ENCODE measurements around the gene FNTB.

Gene FNTB, protein sequence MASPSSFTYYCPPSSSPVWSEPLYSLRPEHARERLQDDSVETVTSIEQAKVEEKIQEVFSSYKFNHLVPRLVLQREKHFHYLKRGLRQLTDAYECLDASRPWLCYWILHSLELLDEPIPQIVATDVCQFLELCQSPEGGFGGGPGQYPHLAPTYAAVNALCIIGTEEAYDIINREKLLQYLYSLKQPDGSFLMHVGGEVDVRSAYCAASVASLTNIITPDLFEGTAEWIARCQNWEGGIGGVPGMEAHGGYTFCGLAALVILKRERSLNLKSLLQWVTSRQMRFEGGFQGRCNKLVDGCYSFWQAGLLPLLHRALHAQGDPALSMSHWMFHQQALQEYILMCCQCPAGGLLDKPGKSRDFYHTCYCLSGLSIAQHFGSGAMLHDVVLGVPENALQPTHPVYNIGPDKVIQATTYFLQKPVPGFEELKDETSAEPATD

DNA sequence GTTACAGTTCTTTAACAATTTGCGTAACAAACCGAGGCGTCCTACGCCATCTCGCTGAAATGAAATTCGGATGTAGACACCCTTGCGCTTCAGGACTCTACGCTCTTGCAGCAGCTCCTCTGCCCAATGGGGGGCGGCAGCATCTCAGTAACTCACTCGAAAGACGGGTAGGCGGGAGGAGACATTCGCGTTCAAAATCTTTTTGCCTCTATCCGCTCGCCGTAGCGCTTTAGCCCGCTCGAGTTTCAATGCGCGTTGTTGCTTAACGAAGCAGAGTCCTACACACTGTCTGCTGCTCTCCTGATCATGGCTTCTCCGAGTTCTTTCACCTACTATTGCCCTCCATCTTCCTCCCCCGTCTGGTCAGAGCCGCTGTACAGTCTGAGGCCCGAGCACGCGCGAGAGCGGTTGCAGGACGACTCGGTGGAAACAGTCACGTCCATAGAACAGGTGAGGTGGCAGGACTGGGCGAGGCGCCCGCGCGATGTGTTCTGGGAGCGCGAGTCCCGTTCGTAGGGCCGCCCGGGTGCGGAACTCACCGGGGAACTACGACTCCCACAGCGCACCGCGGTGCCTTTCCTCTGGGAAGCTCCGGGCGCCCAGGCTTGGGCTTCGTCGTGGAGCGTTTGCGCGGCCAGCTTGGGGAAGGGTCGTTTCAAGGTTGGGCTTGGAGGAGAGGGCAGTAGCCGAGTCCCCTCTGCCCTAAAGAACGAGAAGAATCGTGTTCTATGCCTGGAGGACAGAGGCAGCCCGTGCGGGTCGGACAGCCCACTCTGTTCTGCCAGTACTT is at the start of gene FNTB:
TSS of gene FNTB (plus strand) at position 248 of the 790 bp plus-strand sequence. CDS start at position 307, 59 bp downstream.
- peak; percentile 88 to 90 for DNase-seq (ENCODE audit: low read depth in 2 of 2)

DNA sequence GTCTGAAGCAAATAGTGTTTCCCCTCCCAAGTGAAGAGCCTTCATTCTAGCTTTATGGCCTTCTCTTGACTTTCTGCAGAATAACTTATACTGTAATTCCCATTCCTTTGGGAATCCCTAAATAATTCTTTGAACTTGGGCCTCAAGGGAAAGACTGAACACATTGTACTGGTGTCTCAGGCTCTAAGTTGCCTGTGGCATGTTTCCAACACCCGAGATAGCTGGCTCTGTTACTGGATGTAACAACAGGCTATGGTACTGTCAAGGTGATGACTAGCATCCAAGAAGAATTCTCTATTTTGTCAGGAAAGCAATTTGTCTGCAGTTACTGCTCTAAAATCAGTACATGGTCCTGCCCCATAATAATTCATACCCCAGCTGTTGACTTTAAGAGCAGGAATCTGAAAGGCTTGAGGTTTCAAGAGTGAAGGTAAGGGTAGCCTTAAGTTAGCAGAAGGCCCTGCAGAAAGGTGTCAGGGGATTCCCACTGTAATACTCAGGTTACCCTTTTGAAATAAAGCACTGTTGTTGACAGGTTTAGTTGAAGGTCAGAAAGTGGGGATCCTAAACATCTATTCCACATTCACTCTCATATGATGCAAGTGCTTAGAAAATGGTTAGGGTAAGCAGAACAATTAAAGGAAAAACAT is 49.4 kb upstream of the FNTB start:
- no peak for DNase-seq (ENCODE audit: low read depth in 2 of 2)

DNA sequence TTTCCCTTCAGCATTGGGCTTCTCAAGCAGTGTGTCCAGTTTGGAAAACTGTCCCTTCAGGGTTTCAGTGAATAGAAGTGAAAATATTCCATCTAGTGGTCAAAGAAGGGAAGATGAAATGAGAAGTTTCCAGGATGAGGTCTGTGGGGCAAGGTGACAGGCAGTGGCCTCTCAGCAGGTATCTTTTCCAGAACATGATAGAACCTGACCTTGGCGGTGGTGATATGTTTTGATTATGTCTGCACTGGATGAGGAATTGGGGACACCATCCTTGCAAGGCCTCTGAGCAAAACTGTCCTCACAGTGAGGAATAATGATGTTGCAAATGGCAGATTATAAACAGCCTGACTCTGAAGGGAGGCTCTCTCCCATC is 48.9 kb upstream of the FNTB start:
- DNase-seq (ENCODE audit: low read depth in 2 of 2): no peak

DNA sequence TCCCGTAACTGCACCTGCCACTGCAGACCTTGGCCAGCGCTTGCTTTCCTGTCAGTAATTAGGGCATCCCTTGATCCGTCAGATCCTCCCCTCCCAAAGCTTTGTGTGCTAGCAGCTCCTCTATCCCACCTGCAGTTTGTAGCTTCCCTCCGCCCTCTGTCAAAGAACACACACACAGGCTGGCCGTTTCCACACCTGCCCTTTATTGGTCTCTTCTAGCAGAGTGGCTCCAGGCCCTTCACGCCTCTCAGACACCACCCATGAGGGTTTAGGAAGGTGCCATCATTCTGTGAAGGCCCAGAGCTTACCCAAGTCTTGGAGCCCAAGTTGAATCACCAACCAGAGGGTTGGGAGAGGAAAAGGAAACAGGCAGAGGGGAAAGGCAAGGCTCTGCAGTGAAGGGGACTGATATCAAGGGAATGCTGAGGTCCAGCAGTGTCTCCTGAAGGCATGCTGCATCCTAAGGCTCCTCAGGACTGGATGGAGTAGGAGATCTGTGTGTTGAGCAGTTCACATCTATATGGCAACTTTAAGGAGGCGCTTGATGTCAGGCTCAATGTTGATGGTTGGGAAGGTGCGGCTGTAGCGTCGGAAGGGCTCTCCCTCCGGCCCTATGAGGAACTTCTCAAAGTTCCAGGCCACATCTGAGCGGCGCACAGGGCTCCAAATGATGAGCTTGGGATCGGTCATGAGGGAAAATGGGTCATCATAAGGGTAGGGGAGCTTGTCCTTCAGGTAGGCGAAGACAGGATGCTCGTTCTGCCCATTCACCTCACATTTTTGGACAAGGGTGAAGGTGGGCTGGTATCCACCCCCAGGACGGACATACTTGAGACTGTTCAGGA is 47.5 kb upstream of the FNTB start:
- DNase-seq (ENCODE audit: low read depth in 2 of 2): no peak

DNA sequence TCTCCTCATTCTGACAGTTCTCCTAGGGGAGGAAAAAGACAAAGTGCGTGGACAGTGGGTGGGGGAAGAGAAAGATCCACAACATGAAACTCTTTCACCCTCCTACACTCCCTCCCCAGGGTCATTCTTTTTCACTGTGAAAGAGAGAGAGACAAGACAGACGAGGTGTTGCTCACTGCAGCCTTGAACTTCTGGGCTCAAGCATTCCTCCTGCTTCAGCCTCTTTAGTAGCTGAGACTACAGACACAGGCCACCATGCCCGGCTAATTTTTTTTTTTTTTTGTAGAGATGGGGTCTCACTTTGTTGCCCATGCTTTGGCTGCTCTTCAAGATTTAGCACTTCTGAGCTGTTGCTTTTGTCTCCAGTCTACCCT is 46.9 kb upstream of the FNTB start:
- DNase-seq (ENCODE audit: low read depth in 2 of 2): no peak

DNA sequence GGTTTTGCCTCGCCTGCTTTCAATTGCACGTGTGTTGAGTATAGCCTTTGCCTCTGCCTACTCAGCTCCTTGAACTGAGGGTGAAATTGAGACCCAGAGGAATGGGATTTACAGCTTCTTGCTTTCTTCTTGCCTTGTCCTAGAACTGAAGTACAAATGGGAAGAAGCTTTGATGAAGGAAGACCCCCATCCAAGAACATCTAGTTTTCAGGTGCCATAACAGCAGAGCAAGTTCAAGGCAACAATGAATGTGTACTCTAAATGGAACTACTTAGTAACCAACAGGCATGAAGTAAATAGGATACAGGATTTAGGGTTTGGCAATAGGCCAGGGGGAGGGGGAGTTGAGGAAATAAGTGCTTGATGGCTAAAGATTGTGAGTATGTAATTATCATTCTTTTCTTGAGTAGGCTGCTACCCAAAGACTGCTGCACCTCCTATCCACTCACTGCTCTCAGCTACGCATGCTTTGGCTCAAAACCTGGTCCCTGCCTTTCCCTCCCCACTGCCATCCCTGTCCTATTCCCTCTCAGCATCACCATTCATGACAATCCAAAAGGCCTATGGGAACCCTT is 46.3 kb upstream of the FNTB start:
- no peak for DNase-seq (ENCODE audit: low read depth in 2 of 2)

DNA sequence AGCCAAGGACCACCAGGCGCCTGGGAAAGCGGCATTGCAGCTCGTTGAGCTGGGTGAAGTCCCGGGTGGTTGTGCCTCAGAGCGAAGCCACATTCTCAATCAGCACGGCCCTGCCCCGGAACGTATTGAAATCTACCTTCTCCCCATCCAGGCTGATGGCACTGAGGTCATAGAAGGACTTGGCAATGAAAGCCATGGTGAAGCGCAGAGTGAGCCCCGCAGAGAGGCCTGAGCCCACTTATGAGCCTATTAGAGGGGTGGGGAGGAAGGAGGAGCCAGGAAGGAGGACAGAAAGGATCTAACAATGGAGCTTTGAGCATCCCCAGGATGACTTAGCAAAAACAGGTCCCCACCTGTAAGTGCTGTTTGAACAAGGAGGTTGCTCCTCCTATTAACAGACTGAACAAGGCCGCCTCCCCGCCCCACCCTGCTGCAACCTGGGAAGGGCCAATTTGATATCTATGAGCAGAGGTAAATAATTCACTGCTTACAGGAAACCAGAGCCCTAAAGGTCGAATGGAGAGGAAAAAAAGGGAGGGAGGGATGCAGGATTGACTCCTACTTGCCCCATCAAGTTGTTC is 44.1 kb upstream of the FNTB start, which contains the start of gene GPX2:
TSS of gene GPX2 (minus strand) at position 215 of the 581 bp plus-strand sequence. CDS start at position 196, 19 bp downstream.
- DNase-seq (ENCODE audit: low read depth in 2 of 2): no peak

DNA sequence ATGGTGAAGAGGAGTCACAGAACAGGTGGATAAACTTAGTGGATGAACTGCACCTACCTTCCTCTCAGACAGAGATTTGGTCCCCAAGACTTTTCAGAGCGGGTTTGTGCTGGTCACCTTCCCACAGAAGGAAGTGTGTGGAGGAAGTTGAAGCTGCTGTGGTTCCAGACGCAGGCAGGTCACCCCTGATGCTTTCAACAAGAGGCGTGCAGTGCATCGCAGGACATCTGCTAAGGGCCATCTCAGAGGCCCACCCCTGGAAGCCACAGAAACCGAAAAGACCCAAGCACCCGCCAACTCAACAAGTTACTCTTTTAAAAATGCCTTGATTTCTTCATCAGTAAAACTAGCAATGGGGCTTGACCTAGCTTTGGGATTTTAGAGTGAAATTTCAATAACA is 43.1 kb upstream of the FNTB start:
- no peak for DNase-seq (ENCODE audit: low read depth in 2 of 2)

DNA sequence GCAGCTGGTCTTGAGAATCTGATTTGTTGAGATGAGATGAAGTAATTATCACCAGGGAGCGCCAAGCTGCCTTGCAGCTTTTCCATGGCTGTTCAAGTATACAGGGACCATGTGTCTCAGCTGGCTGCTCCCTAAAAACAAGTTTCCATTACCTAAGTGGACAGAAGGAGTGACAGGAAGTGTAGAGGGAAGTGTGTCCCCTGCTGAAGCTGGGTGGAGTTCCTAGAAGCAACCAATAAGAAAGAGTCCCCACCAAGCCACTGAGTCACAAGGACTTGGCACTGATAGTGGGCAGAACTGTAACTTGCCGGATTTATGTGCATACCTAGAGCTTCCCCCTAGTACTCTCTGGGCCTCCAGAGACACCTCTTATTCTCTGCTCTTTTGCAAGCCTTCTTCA is 42.7 kb upstream of the FNTB start:
- DNase-seq (ENCODE audit: low read depth in 2 of 2): no peak

DNA sequence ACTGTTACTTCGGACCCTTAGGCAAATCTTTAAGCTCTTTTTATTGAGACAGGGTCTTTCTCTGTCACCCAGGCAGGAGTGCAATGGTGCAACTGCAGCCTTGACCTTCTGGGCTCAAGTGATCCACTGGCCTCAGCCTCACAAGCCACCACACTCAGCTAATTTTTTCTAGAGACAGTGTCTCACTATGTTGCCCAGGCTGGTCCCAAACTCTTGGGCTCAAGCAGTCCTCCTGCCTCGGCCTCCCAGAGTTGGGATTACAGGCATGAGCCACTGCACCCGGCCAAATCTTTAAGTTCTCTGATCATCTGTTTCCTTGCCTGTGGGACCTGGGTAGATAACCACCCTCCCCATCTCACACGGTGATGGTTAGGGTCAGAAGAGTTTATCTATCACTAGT is 41.8 kb upstream of the FNTB start:
- no peak for DNase-seq (ENCODE audit: low read depth in 2 of 2)

DNA sequence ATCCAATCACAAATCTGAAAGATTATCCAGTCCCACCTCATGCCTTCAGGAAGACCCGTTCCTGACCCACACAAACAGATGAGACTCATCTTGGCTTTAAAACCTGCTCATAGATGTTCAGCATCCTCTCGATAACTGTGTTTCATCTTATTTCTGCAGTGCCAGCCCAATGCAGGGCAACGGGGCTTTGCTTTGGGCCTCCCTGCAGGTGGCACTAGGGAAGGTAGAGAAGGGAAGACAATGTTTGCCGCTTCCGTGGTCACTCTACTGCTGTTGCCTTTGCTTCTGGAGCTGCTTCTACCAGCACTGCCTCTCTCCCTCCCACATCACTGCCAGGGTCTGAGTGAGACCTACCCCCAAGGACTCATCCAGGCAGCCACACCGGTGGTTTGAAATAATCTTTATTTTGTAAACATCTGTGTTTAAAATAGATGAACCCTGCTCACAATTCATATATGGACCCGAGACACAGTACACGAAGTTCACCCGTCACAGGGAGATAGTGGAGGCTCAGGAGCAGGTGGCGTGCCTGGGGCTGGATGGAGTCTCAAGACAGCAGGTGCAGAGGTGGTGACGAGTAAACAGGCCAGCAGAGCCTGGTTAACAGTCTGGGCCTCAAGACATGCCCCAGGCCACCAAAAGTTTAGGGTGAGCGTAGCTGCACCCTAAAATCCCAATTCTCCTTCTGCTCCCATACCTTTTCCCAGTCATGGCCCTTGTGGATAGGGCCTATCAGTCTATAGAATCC is 41.1 kb upstream of the FNTB start:
- DNase-seq (ENCODE audit: low read depth in 2 of 2): no peak

DNA sequence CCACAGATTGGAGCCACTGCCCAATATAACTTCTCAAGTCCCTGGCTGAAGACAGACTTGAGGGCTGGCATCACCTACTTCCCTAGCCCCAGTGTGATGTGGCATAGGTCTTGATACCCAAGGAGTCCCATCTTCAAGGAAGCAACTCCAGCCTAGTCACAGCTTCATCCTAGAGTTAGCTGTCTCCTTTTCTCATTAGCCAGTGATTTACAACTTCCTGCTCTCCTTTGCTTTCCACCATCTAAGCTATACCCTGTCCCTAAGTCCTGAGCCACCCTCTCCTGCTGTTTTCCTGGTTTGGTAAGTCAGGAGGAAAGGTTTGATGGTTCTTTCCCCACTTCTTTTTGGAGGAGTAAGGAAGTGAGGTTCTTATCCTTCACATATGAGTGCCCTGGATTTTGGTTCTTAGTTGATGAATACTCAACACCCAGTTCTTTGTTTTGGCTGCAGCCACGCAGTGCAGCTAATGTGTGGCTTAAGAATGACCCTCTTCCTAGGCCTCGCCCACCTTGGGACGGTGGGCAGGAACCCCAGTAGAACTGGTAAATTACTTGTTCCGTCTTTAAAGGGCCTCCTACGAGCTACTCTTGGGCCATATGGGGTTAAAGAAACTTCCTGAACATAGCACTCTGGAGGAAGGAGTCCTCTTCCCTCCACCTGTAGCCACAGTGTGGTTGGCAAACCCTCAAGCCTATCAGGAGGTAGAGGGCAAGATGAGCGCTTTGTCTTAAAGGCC is 40.2 kb upstream of the FNTB start:
- DNase-seq (ENCODE audit: low read depth in 2 of 2): no peak

DNA sequence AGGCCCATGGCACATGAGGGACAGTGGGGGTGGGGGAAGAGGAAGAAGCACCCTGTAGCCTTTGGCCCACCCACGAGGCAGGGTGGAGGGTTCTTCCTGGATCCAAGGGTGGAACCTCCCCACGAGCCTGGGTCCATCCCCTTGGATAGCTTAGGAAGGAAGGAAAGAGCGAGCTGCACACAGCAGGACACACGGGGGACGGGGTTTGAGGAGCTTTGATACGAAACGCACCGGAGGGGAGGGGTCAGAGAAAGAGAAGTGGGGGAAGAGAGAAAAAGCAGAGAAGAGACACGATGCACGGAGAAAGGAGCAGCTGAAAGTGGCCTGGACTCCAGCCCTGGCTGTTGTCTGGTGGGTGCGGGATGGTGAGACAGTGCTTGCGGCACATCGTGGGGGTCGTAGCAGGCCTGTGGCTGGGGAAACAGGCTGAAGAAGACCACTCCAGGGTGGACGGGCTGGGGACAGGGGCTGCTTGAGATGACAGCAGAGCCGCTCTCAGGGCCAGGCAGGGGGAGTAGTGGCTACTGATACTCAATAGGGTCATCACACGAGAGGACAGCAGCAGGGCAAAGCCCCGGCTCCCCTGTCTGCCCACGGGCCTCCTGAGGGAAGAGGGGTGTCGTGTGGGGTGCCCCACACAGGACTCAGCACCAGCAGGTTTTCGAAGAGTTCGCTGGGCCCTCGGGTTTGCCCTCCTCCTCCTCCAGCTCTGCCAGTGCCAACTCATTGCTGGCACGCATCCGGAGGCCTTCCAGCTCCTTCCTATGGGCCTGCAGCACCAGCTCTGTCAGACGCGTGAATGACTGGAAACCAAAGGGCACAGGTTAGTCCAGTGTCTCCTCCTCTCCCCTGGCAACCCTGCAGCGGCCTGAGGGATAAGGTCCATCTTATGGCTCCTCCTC is 38.7 kb upstream of the FNTB start:
- no peak for DNase-seq (ENCODE audit: low read depth in 2 of 2)

DNA sequence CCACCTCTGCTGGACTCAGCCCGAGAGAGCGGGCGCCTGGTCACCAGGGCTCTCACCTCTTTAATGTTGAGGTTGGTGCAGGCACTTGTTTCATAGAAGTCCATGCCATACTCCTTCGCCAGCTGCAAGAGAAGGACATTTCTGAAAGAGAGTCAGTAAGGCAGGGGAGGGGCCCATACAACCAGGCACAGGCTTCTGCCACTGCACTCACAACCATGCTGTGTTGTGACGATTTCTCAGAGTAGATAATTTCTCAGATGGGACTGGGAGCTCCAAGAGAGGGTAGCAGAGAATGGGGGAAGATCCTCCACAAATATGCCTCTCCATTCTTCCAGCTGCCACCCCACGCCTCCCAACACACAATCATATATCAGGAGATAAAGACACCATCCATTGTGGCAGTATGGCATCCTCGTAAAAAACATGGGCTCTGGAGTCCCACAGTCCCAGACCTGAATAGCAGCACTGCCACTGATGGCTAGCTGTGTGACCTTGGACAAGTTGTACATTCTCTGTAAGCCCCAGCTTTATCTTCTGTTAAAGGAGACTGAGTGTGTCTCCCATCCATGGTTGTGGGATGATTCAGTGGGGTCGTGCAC is 38.0 kb upstream of the FNTB start:
- no peak for DNase-seq (ENCODE audit: low read depth in 2 of 2)

DNA sequence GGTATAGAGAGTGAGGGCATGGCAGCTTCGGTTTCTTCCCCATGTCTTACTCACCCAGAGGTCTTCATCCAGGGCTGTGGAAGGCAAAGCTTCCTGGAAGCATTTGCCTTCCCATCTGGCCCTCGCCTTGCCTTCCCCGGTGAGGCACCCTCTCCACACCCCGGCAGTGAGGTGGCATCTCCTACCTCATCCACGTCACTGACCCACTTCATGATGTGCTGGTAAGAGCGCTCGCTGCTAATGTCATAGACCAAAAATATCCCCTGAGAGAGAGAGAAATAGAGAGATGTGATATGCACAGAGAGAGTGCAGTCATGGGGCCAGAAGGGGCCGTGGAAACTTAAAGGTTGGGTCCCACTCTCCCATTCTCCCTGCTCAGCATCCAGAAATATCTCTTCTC is 35.8 kb upstream of the FNTB start:
- DNase-seq (ENCODE audit: low read depth in 2 of 2): no peak

DNA sequence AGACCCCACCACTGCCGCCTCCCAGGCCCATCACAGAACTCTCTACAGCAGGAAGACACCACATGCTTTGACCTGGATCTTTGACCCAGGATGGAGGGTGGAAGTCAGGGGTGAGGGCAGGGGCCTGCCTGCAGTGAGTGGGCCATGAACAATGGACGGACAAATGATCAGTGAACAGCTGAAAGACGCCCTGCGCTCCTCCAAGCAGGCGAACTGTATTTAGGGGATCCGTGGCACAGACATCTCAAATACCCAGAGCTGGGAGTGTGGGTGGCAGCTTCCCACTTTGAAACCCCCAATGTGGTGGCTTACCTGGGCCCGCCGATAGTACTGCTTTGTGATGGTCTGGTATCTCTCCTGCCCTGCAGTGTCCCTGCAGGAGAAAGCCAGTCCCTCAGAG is 35.4 kb upstream of the FNTB start:
- no peak for DNase-seq (ENCODE audit: low read depth in 2 of 2)

DNA sequence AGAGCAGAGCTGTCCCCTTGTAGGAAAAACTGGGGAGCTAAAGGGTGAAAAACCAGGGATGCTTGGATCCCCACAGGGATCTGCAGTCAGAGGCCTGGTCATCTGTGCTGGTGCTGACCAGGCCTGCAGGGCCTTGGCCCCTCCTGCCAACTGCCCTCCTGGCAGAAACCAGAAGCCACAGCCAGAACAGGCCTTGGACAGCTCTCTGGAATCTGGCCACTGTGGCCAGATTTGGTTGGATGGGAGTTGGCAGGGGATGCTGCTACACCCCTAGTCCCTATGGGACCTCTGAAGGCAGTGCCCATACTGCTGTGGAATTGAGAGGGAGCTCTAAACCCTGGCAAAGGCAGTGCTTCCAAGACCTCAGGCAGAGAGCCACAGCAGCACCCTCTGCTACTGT is 35.0 kb upstream of the FNTB start:
- DNase-seq (ENCODE audit: low read depth in 2 of 2): no peak

Data from stimulated activated CD8-positive, alpha-beta memory T cell treated with anti-CD3 and anti-CD28 coated beads, Interleukin-15, amount 100 ng/mL, for 48 hours (primary cell).